K562 (cell line): ENCODE data around the gene PSMA4. TPM values are rescaled to one million over a fixed set of nuclear protein-coding genes. Genes with fewer than 3 reads are reported as not detected.

Experiments
- ATAC-seq: fragments of 200-7000 bp; cut with Tn5 transposase; 3 replicates; pipeline ENCODE4 v1.9.1; 2020; ENCODE audit warnings: moderate library complexity
- BruUV-seq: library from RNA; stranded (reverse); fragments of 400-500 nt; replicated peaks from 2 replicates; lab custom pipeline; 2021; lab: Mats Ljungman, UMichigan
- CTCF ChIA-PET: fragments of 300-600 bp; formaldehyde crosslinking; extraction: SDS; loops from one replicate; lab custom pipeline; 2021; ENCODE audit warnings: low intra/inter-chr PET ratio; lab: Yijun Ruan, JAX
- POLR2A ChIA-PET: fragments of 300-600, 350-650 bp; sonication (Branson Sonifier 250); formaldehyde crosslinking; extraction: SDS; loops from one replicate; lab custom pipeline; 2021; ENCODE audit warnings: antibody characterized with exemption, inconsistent platforms; lab: Yijun Ruan, JAX
- DNase-seq, 4 experiments: peaks; one replicate each; pipeline versions ENCODE4 v3.0.0 to v3.0.0-alpha.2; 2011 to 2018; ENCODE audit warnings: low spot score in 3 of 4, mixed read lengths in 3 of 4; ENCODE audit errors: extremely low read depth in 1 of 4
- FAIRE-seq: peaks from 2 replicates; lab custom pipeline; 2011; peaks lifted over from hg19 to GRCh38; lab: Jason Lieb, UNC
- H2AFZ ChIP-seq: 2 replicates; pipeline ENCODE4 v1.6.0; 2011; ENCODE audit warnings: low read depth, low read length, control low read depth, inconsistent platforms
- H3K27ac ChIP-seq: fragments of 200-600 bp; 3 replicates; pipeline ENCODE4 v1.8.0; 2011; ENCODE audit warnings: low read depth, mild to moderate bottlenecking, control low read depth, inconsistent platforms, low read length, moderate library complexity, mixed read lengths; ENCODE audit errors: extremely low read depth
- H3K27me3 ChIP-seq, 2 experiments: fragments of 300-600 bp in 1 of 2; 2 replicates in 1 of 2; 3 replicates in 1 of 2; pipeline versions ENCODE4 v1.6.0 to v1.8.0; 2011; ENCODE audit warnings: inconsistent platforms in 2 of 2, low read length in 2 of 2, mild to moderate bottlenecking in 1 of 2, mixed read lengths in 1 of 2, moderate library complexity in 1 of 2; ENCODE audit not compliant: control insufficient read depth in 2 of 2, insufficient read depth in 2 of 2
- H3K36me3 ChIP-seq: fragments of 300-600 bp; 3 replicates; pipeline ENCODE4 v1.8.0; 2011; ENCODE audit warnings: mild to moderate bottlenecking, low read length, inconsistent platforms; ENCODE audit not compliant: control insufficient read depth, insufficient read depth
- H3K4me1 ChIP-seq, 2 experiments: fragments of 200-600 bp in 1 of 2; replicated peaks in 1 of 2; 2 replicates in 1 of 2; 3 replicates in 1 of 2; pipeline versions ENCODE4 v1.5.1 to v1.8.0; 2011; ENCODE audit warnings: inconsistent platforms in 2 of 2, low read length in 2 of 2, mild to moderate bottlenecking in 1 of 2, mixed read lengths in 1 of 2, moderate library complexity in 1 of 2; ENCODE audit not compliant: control insufficient read depth in 2 of 2, insufficient read depth in 2 of 2
- H3K4me2 ChIP-seq: 2 replicates; pipeline ENCODE4 v1.6.1; 2011; ENCODE audit warnings: low read length, control low read depth, inconsistent platforms, mixed read lengths; ENCODE audit not compliant: insufficient read depth
- H3K4me3 ChIP-seq: fragments of 200-600 bp; sonication (generic), shearing (Covaris generic); 2 replicates; pipeline ENCODE4 v1.5.1; 2016; ENCODE audit warnings: control low read depth, inconsistent platforms
- H3K79me2 ChIP-seq: fragments of 200-600 bp; 3 replicates; pipeline ENCODE4 v1.8.0; 2011; ENCODE audit warnings: low read length, inconsistent platforms; ENCODE audit not compliant: control insufficient read depth, insufficient read depth
- H3K9ac ChIP-seq, 2 experiments: 2 replicates each; pipeline versions ENCODE4 v1.6.0 to v1.6.1; 2011; ENCODE audit warnings: low read depth in 2 of 2, low read length in 2 of 2, control low read depth in 1 of 2, inconsistent platforms in 1 of 2, mild to moderate bottlenecking in 1 of 2, mixed read lengths in 1 of 2; ENCODE audit not compliant: insufficient read depth in 1 of 2
- H3K9me1 ChIP-seq: one replicate; pipeline ENCODE4 v1.6.0; 2011; ENCODE audit warnings: inconsistent platforms, mild to moderate bottlenecking, low read length, moderate library complexity; ENCODE audit not compliant: control insufficient read depth, insufficient read depth
- H3K9me3 ChIP-seq: replicated peaks from 2 replicates; pipeline ENCODE4 v1.5.1; 2011; ENCODE audit warnings: low read depth, low read length, inconsistent platforms; ENCODE audit not compliant: control insufficient read depth, insufficient read depth
- H4K20me1 ChIP-seq: replicated peaks from 2 replicates; pipeline ENCODE4 v1.6.1; 2011; ENCODE audit warnings: low read length, inconsistent platforms, mixed read lengths; ENCODE audit not compliant: control insufficient read depth, insufficient read depth
- BACH1 ChIP-seq: fragments of 200-800 bp; sonication (Bioruptor generic); IDR thresholded peaks from 2 replicates; pipeline ENCODE4 v1.6.1; 2016; ENCODE audit warnings: missing genetic modification characterization, missing compliant biosample characterization
- CBX8 ChIP-seq: fragments of 200-600 bp; sonication (generic); IDR thresholded peaks from 2 replicates; pipeline ENCODE4 v1.6.1; 2012; ENCODE audit warnings: borderline replicate concordance, mixed run types, low read depth, mild to moderate bottlenecking, moderate library complexity, mixed read lengths, low read length, control low read depth, inconsistent platforms; ENCODE audit not compliant: poor library complexity, severe bottlenecking; ENCODE audit errors: extremely low read depth
- CC2D1A ChIP-seq: fragments of 450-650 bp; IDR thresholded peaks from 2 replicates; pipeline ENCODE4 v1.6.1; 2017; ENCODE audit warnings: mild to moderate bottlenecking
- HNRNPK ChIP-seq: fragments of 200-400 bp; formaldehyde crosslinking; IDR thresholded peaks from one replicate; pipeline ENCODE4 v1.6.1; 2018; ENCODE audit warnings: mild to moderate bottlenecking, low read depth, low read length; ENCODE audit not compliant: poor library complexity, severe bottlenecking
- MAFG ChIP-seq: fragments of 450-650 bp; conservative IDR thresholded peaks from 2 replicates; pipeline ENCODE4 v1.6.1; 2016; ENCODE audit warnings: missing genetic modification characterization, missing compliant biosample characterization
- PHF20 ChIP-seq: fragments of 450-650 bp; IDR thresholded peaks from 2 replicates; pipeline ENCODE4 v1.6.1; 2018; ENCODE audit not compliant: partially characterized antibody
- WGBS: fragments of 100-300 bp; shearing (Covaris generic); methylation state at CpG from one replicate; pipeline ENCODE4 v1.1.6; 2016; ENCODE audit warnings: low coverage, mixed read lengths; ENCODE audit not compliant: insufficient coverage; ENCODE audit errors: missing lambda C conversion rate; 5-methylcytosine and 5-hydroxymethylcytosine counted together
- in situ Hi-C: fragments of 300-500 bp; cut with MboI; formaldehyde crosslinking; loops from 4 replicates; pipeline ENCODE4 v1.15.0; 2018; ENCODE audit warnings: inconsistent platforms, mixed read lengths
- intact Hi-C: fragments of 100-400 bp; cut with micrococcal nuclease; formaldehyde crosslinking; loops from 2 replicates; pipeline ENCODE4 v1.14.2; 2022
- polyA plus RNA-seq, 8 experiments: library from polyadenylated mRNA; depleted of rRNA in 4 of 8; stranded (reverse) in 5 of 8; unstranded in 3 of 8; fragments of >200 nt; fragmentation: Nextera tagmentation in 2 of 8; fragmentation: Illumina TruSeq in 1 of 8; extraction: Ambion mirVana in 2 of 8; extraction: Trizol in 1 of 8; gene quantifications; 2 replicates each; pipeline versions ENCODE4 v1.2.1 to v1.2.3, GENCODE V29; 2011 to 2014; ENCODE audit warnings: inconsistent platforms in 1 of 8, missing spikeins in 1 of 8
- total RNA-seq, 7 experiments: library from RNA; depleted of rRNA in 6 of 7; stranded (reverse); fragments of >200 nt in 6 of 7; fragmentation: Illumina TruSeq in 2 of 7; extraction: Trizol in 2 of 7; gene quantifications; 2 replicates each; pipeline versions ENCODE4 v1.2.1 to v1.2.3, GENCODE V29; 2011 to 2021; ENCODE audit warnings: low replicate concordance in 1 of 7
- TF ChIP-seq, protein P1 (sequence below): sonication (generic); formaldehyde crosslinking; IDR thresholded peaks from 2 replicates; pipeline ENCODE4 v1.8.1; 2023; ENCODE audit warnings: missing genetic modification reagents, mild to moderate bottlenecking, borderline replicate concordance
- TF ChIP-seq, protein P2 (sequence below): sonication (generic); formaldehyde crosslinking; IDR thresholded peaks from 2 replicates; pipeline ENCODE4 v1.8.0; 2022; ENCODE audit warnings: mild to moderate bottlenecking, missing genetic modification reagents
- TF ChIP-seq, protein P3 (sequence below): sonication (generic); formaldehyde crosslinking; IDR thresholded peaks from 2 replicates; pipeline ENCODE4 v1.8.0; 2023; ENCODE audit warnings: mild to moderate bottlenecking, missing genetic modification reagents

The PSMA4 gene
- total and polyA plus RNA-seq, 9 of the 15 experiments (the other 6 are each of a cell fraction or from before 2014, with no cell fraction given), result 304 to 1,857 (median 666) TPM

DNA sequence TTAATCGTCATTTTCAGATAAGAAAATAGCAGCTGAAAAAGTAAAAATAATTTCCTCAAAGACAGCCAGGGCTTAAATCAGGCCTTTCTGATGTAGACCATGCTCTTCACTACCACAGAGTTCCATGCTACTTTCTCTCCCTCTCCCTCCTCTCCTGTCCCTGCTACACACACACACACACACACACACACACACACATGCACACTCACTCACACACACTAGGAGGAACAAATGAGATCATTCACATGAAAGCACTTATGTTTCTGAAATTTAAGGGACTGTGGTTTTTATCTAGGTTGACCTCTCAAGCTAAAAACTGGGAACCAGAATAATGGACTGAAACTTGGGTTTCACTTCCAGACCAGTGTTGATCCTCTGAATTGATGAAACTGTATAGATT, 4.1 kb upstream of the PSMA4 start (continued):
- TF ChIP-seq, protein P1, sequence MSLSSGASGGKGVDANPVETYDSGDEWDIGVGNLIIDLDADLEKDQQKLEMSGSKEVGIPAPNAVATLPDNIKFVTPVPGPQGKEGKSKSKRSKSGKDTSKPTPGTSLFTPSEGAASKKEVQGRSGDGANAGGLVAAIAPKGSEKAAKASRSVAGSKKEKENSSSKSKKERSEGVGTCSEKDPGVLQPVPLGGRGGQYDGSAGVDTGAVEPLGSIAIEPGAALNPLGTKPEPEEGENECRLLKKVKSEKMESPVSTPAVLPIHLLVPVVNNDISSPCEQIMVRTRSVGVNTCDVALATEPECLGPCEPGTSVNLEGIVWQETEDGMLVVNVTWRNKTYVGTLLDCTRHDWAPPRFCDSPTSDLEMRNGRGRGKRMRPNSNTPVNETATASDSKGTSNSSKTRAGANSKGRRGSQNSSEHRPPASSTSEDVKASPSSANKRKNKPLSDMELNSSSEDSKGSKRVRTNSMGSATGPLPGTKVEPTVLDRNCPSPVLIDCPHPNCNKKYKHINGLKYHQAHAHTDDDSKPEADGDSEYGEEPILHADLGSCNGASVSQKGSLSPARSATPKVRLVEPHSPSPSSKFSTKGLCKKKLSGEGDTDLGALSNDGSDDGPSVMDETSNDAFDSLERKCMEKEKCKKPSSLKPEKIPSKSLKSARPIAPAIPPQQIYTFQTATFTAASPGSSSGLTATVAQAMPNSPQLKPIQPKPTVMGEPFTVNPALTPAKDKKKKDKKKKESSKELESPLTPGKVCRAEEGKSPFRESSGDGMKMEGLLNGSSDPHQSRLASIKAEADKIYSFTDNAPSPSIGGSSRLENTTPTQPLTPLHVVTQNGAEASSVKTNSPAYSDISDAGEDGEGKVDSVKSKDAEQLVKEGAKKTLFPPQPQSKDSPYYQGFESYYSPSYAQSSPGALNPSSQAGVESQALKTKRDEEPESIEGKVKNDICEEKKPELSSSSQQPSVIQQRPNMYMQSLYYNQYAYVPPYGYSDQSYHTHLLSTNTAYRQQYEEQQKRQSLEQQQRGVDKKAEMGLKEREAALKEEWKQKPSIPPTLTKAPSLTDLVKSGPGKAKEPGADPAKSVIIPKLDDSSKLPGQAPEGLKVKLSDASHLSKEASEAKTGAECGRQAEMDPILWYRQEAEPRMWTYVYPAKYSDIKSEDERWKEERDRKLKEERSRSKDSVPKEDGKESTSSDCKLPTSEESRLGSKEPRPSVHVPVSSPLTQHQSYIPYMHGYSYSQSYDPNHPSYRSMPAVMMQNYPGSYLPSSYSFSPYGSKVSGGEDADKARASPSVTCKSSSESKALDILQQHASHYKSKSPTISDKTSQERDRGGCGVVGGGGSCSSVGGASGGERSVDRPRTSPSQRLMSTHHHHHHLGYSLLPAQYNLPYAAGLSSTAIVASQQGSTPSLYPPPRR (CRISPR knock-in tag), result no peak
- no peak for TF ChIP-seq HNRNPK
- no peak for TF ChIP-seq PHF20

DNA sequence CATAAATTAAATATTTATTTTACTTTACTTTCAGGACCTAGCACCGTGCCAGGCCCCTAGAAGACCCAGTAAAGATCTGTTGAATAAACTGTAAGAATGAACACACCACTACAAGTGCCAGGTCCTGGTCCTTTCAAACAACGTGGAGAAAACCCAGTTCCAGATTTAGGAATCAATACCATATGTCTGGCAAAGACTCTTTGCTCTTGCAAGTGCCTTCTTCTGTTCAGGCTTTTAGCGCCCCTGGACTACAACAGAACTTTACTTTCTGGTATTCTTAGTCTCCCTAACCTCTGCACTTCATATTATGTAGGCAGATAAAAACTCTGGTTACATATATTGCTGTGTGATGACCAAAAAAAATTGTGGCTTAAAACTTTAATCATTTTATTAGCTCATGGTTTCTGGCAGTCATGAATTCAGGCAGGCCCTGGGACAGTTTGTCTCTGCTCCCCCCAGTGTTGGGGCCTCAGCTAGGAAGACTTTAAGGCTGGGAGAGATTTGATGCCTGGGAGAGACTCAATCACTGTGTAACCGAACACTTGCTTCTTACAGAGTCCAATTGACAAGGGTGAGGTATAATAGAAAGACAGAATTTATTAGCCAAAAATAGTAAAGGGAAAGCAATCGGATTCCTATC, 2.9 kb upstream of the PSMA4 start:
- no peak overlapping the region; the same call in 1 of the 2 replicates for H2AFZ ChIP-seq
- H3K27ac ChIP-seq, result no peak overlapping the region
- H3K36me3 ChIP-seq, result peaks cover 10% of the 10 kb centered on the region; the same call in 2 of the 3 replicates
- intact Hi-C loops (no loop called here), in situ Hi-C loops (no loop called here)
- H3K79me2 ChIP-seq, result peaks cover 22% of the 10 kb centered on the region
- no peaks in the 10 kb centered on the region for H4K20me1 ChIP-seq
- no peaks in the 10 kb centered on the region for H3K9me3 ChIP-seq
- no peaks in the 10 kb centered on the region for H3K9me1 ChIP-seq
- H3K4me2 ChIP-seq, result no peak overlapping the region
- 57% methylated on average over 5 of the region's 5 CpGs for WGBS
- FAIRE-seq (no peak), DNase-seq (no peak), ATAC-seq (no peak)
- H3K9ac ChIP-seq, result no peak overlapping the region
- no peak overlapping the region for H3K4me3 ChIP-seq
- POLR2A ChIA-PET, result interaction anchor here (0.6 to 2.8 kb wide), 3 partner anchors 11 to 86 kb away, joined by 3 to 5 read pairs (median 3); no protein-coding TSS in a partner anchor
- H3K4me1 ChIP-seq, result peaks cover 3% of the 10 kb centered on the region in 2 experiments; a peak in 2 of 5 replicates
- no peaks in the 10 kb centered on the region for H3K27me3 ChIP-seq
- CTCF ChIA-PET, result no interaction called here
- BruUV-seq, result no TSS peak
- TF ChIP-seq, protein P2, sequence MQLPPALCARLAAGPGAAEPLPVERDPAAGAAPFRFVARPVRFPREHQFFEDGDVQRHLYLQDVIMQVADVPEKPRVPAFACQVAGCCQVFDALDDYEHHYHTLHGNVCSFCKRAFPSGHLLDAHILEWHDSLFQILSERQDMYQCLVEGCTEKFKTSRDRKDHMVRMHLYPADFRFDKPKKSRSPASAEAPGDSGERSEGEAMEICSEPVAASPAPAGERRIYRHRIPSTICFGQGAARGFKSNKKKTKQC (CRISPR knock-in tag), result no peak
- TF ChIP-seq, protein P3, sequence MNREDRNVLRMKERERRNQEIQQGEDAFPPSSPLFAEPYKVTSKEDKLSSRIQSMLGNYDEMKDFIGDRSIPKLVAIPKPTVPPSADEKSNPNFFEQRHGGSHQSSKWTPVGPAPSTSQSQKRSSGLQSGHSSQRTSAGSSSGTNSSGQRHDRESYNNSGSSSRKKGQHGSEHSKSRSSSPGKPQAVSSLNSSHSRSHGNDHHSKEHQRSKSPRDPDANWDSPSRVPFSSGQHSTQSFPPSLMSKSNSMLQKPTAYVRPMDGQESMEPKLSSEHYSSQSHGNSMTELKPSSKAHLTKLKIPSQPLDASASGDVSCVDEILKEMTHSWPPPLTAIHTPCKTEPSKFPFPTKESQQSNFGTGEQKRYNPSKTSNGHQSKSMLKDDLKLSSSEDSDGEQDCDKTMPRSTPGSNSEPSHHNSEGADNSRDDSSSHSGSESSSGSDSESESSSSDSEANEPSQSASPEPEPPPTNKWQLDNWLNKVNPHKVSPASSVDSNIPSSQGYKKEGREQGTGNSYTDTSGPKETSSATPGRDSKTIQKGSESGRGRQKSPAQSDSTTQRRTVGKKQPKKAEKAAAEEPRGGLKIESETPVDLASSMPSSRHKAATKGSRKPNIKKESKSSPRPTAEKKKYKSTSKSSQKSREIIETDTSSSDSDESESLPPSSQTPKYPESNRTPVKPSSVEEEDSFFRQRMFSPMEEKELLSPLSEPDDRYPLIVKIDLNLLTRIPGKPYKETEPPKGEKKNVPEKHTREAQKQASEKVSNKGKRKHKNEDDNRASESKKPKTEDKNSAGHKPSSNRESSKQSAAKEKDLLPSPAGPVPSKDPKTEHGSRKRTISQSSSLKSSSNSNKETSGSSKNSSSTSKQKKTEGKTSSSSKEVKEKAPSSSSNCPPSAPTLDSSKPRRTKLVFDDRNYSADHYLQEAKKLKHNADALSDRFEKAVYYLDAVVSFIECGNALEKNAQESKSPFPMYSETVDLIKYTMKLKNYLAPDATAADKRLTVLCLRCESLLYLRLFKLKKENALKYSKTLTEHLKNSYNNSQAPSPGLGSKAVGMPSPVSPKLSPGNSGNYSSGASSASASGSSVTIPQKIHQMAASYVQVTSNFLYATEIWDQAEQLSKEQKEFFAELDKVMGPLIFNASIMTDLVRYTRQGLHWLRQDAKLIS (CRISPR knock-in tag), result no peak
- TF ChIP-seq BACH1 (no peak), CC2D1A (no peak), MAFG (no peak), CBX8 (no peak)
